CD4-positive, alpha-beta T cell treated with Interleukin-12 subunit alpha and Interleukin-12 subunit beta, for 1 hour (primary cell): ENCODE results near the gene GIT2.
"Not testable (repeated sequence)": the region's sequence is repeated elsewhere in the genome, so short reads cannot be mapped to it uniquely, and the experiment has no call there.

Source experiments
- DNase-seq: peaks from one replicate; pipeline ENCODE4 v3.0.0-alpha.2; 2020

Gene GIT2

DNA sequence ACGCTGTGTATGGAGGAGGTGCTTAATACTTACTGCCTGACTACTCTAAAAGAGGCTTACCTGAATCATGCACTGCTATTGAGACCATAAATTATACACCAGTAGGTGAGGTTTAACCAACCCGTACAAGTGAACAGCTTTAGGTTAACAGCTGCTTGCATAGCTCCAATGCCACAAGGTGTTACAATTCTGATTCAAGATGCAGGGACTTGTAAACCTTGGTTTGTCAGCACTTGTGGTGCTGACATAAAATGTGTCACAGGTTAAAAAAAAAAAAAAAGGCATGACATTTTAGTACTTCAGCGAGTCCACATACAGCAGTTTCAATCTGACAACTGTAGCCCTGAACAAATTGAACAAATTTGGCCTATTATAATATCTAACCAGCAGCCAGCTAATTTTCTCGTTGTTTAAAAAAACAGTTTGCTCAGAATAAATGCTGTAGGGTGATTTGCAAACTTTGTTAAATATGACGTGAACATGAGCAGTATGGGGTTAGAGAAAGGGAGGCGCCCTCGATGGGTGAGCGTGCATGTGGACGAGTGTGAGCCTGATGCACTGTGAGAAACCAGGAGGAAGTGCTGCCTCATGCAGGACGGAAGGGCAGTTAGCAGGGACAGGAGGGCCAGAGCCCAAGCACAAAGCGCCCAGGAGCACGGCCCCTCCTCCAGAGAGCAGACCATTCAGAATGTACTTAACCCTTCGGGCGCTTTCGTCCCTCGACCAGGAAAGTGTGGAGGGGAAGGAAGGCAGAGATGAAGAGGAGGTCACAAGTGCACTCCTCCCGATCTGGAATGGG is 51.4 kb downstream of the GIT2 start:
- no peak for DNase-seq

- DNase-seq = no peak
Measured at GRCh38 chr12:109943811-109944210, 52.4 kb downstream of the GIT2 start.

DNA sequence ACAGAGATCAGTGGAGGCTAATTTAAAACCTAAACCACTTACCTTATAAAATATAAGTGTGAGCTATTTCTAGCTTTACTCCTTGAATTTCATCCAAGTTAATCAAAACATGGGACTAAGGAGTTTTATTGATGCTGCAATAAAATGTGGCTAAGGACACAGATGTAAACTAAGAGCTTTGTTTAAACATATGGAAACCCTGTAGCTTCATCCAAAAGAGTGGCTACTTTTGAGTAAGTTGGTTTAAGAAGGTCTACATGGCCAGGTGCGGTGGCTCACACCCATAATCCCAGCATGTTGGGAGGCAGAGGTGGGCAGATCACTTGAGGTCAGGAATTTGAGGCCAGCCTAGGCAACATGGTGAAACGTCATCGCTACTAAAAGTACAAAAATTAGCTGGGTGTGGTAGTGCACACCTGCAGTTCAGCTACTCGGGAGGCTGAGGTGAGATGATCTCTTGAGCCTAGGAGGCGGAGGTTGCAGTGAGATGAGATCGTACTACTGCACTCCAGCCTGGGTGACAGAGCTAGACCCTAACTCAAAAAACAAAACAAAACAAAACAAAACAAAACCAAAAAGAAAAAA is 55.7 kb downstream of the GIT2 start:
- DNase-seq = no peak

- no peak for DNase-seq
Measured at GRCh38 chr12:109939504-109939903, 56.7 kb downstream of the GIT2 start.

DNA sequence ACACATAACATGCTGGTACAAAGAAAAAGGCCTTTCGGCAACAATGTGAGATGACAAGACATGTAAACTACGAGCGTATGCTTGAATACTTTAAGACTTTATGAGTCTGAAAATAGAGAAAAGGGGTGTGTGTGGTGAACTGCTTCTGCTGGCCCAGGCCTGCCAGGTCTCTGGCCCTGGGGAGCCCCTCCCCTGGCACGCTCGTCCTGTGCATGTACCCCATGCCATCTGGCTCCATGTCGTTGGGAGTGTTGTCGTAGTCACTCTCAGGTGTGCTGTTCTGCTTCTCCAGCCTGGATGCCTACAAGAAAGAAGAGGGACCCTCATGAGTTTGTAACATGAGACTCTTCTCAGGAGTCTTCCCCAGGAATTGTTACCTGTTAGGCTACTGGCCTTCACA is 57.2 kb downstream of the GIT2 start:
- no peak for DNase-seq

GRCh38 chr12:109937371-109937770 is 58.8 kb downstream of the GIT2 start:
- DNase-seq = no peak

GRCh38 chr12:109934026-109934425 is 62.1 kb downstream of the GIT2 start:
- DNase-seq = peak; percentile 13

- no peak for DNase-seq
Measured at GRCh38 chr12:109932878-109933503, 63.2 kb downstream of the GIT2 start.

GRCh38 chr12:109931143-109931542 is 65.0 kb downstream of the GIT2 start:
- no peak for DNase-seq

DNA sequence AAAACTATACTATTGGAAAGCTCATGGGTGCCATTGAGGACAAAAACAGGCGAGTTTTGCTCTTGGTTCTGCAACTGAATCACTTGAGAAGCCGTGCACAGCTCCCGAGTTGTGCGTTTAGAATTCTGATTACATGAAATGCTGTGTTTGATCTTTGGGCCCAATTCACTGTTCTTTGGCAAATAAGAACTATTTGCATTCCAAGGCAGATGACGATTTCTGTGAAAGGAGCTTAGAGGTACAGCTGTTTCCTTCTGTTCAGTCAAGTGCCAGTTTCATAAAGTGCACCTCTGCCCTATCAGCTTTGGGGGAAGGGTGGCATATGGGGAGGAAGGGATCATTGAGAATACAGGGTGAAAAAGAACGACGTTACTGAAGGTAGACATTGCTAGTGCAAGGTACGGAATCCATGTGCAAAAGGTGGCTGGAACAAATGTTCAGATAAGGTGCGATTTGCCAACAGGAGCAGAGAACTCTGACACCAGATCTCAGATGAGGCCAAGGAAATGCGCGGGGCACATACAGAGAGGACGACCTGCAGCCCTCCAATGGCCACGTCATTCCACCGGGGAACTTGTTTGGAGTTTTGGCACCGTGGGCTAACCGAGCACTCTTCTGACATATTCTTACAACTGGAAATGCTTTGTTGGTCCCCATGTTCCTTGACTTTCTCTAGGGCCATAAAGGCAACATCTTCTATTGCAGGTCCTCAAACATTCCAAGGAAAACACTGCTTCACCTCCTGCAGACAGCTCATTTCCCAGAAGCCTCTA is 66.0 kb downstream of the GIT2 start:
- DNase-seq = no peak

- DNase-seq = not testable (repeated sequence)
Measured at GRCh38 chr12:109929326-109929725, 66.8 kb downstream of the GIT2 start.

- DNase-seq = no peak
Measured at GRCh38 chr12:109928058-109928656, 68.0 kb downstream of the GIT2 start.

GRCh38 chr12:109927622-109928021 is 68.5 kb downstream of the GIT2 start:
- DNase-seq = peak; percentile 48

- DNase-seq = no peak
Measured at GRCh38 chr12:109926488-109927210, 69.5 kb downstream of the GIT2 start.

GRCh38 chr12:109926016-109926415 is 70.2 kb downstream of the GIT2 start:
- no peak for DNase-seq

- no peak for DNase-seq
Measured at GRCh38 chr12:109925185-109925840, 70.9 kb downstream of the GIT2 start.

DNA sequence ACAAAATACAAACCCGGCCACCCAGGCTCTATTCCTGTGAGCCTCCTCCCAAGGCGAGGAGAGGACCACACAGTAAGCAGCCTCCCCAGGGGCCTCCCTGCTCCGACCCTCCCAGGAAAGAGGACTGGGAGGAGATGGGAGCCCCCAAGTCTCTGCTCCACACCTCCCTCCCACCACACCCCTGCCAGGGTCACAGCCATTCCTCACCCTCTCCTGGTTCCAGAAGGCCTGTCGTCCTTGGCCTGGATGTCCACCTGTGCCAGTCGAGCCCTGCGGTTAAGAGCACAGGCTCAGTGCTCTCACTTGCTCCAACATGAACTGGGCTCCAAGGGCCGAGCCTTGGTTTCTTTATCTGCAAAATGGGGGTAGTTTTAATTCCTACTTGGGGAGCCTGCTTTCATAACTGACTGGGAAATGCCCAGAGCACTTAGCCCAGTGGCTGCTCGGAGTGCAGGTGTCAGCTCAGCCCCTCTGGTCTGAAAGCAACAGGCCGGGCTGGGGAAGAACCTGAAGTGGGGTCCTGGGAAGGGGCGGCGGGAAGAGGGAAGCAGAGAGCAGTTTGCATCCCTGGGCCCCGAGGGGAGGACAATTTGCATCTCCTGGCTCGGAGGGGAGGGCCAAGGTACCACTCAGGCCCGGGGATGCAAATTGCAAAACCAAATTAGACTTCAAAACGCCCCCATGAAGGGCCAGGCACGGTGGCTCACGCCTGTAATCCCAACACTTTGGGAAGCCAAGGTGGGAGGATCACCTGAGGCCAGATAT is 72.5 kb downstream of the GIT2 start:
- DNase-seq = no peak

GRCh38 chr12:109923038-109923437 is 73.1 kb downstream of the GIT2 start:
- DNase-seq = no peak

- no peak for DNase-seq
Measured at GRCh38 chr12:109921982-109922381, 74.2 kb downstream of the GIT2 start.

DNA sequence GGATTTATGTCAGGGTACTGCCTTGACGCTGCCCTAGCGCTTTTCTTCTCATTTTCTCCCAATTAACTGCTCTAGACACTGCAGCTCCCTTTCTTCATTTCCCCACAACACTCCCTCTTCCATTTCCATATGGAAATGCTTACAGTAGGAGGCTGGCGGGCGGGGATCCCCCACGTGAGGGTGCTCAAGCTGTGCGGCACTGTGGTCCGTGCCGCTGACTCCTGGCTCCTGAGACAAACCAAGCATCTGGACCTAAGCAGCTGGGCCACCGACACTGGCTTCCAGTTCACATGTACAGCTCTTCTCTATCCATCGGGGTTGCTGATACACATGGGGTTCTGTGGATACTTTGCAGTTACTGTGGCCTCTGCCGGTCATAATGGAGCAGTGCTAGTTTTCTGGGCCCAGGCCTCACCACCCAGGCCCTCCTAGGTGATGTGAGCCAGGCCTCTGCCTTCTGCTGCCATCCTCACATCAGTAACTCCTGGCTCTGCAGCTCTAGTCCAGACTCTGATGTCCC is 75.8 kb downstream of the GIT2 start:
- DNase-seq = no peak

DNA sequence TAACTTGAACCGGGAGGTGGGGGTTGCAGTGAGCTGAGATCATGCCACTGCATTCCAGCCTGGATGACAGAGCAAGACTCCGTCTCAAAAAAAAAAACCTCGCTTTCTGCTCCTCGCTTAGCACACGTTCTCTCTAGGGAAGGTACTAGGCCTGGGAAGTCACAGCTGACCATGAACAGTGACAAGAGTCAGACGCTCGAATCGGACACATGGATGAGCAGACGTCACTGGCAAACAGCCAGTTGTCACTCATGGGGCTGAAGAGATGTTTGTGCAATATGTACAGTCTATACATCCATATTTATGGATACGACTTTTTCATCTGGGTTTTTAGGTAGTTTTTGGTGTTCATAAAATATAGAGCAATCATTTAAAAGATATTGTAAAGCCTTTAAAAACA is 76.7 kb downstream of the GIT2 start:
- no peak for DNase-seq
